ENCODE data around the gene ZNF644. TPM values are rescaled to one million over a fixed set of nuclear protein-coding genes. Genes with fewer than 3 reads are reported as not detected.

ZNF644 gene
- total RNA-seq, 4 donors from 2014 or later = 30.5 to 61.7 (median 34.6) TPM

GRCh38 chr1:90955769-90956168 lies 66.1 kb downstream of the ZNF644 start:
- Histone ChIP-seq H3K4me1 (peaks cover 51 to 63% of the 10 kb centered on the region in 2 donors), H3K27me3 (no peaks in the 10 kb centered on the region), H3K4me3 (no peak overlapping the region), H3K36me3 (no peaks in the 10 kb centered on the region), H3K27ac (no peak overlapping the region), H3K9me3 (no peaks in the 10 kb centered on the region)
- intact Hi-C loops (cut with DNase I; ENCODE audit: low total_unique reads) = no loop called here
- ATAC-seq = no peak
- in situ Hi-C loops (cut with MboI; ENCODE audit: low sequenced_read_pairs in 4 of 4) = loop anchor here in 3 of 4 donors (25.0 kb wide), 3 partner anchors 93 to 368 kb away; partner anchors contain the start of gene BARHL2 (in 1 of the 3)
- no peak for DNase-seq
- no peak for TF ChIP-seq POLR2A (IDR thresholded peaks at IDR 0.05)
- no peak for TF ChIP-seq CTCF (IDR thresholded peaks at IDR 0.05 in 4 of 5, conservative IDR thresholded peaks at IDR 0.05 in 1 of 5)

GRCh38 chr1:90952906-90953305 lies 68.9 kb downstream of the ZNF644 start:
- intact Hi-C loops (cut with DNase I; ENCODE audit: low total_unique reads) = no loop called here
- H3K36me3 ChIP-seq = no peaks in the 10 kb centered on the region

GRCh38 chr1:90951009-90951408 lies 70.8 kb downstream of the ZNF644 start:
- no peak overlapping the region for H3K4me3 ChIP-seq
- TF ChIP-seq CTCF (IDR thresholded peaks at IDR 0.05 in 4 of 5, conservative IDR thresholded peaks at IDR 0.05 in 1 of 5) (no peak), POLR2A (IDR thresholded peaks at IDR 0.05) (no peak)
- no peak for DNase-seq
- H3K36me3 ChIP-seq = no peaks in the 10 kb centered on the region
- no peaks in the 10 kb centered on the region for H3K9me3 ChIP-seq
- no peak overlapping the region for H3K27ac ChIP-seq
- no peak for ATAC-seq
- no peaks in the 10 kb centered on the region for H3K27me3 ChIP-seq
- in situ Hi-C loops (cut with MboI; ENCODE audit: low sequenced_read_pairs in 4 of 4) (loop anchor here in 3 of 4 donors (25.0 kb wide), 3 partner anchors 89 to 364 kb away; partner anchors contain the start of gene BARHL2 (in 1 of the 3)), intact Hi-C loops (cut with DNase I; ENCODE audit: low total_unique reads) (no loop called here)
- H3K4me1 ChIP-seq = peaks cover 37 to 39% of the 10 kb centered on the region in 2 donors

More at GRCh38 chr1:90952906-90953305, 68.9 kb downstream of the ZNF644 start:
- in situ Hi-C loops (cut with MboI; ENCODE audit: low sequenced_read_pairs in 4 of 4) = loop anchor here in 3 of 4 donors (25.0 kb wide), 3 partner anchors 91 to 366 kb away; partner anchors contain the start of gene BARHL2 (in 1 of the 3)
- Histone ChIP-seq H3K27me3 (no peaks in the 10 kb centered on the region), H3K27ac (no peak overlapping the region), H3K4me1 (peaks cover 38 to 53% of the 10 kb centered on the region in 2 donors), H3K9me3 (no peaks in the 10 kb centered on the region), H3K4me3 (no peak overlapping the region)
- TF ChIP-seq POLR2A (IDR thresholded peaks at IDR 0.05) (no peak), CTCF (IDR thresholded peaks at IDR 0.05 in 4 of 5, conservative IDR thresholded peaks at IDR 0.05 in 1 of 5) (no peak)
- no peak for ATAC-seq
- DNase-seq = no peak

- Histone ChIP-seq H3K36me3 (no peaks in the 10 kb centered on the region), H3K4me1 (peaks cover 33 to 42% of the 10 kb centered on the region in 2 donors), H3K4me3 (no peak overlapping the region), H3K27ac (no peak overlapping the region), H3K27me3 (no peaks in the 10 kb centered on the region), H3K9me3 (no peaks in the 10 kb centered on the region)
- in situ Hi-C loops (cut with MboI; ENCODE audit: low sequenced_read_pairs in 4 of 4) = no loop called here
- no peak for ATAC-seq
- no peak for DNase-seq
- no peak for TF ChIP-seq POLR2A (IDR thresholded peaks at IDR 0.05)
- TF ChIP-seq CTCF (IDR thresholded peaks at IDR 0.05 in 4 of 5, conservative IDR thresholded peaks at IDR 0.05 in 1 of 5) = no peak
- intact Hi-C loops (cut with DNase I; ENCODE audit: low total_unique reads) = no loop called here
These were observed 73.5 kb downstream of the ZNF644 start for GRCh38 chr1:90948301-90948700.

DNA sequence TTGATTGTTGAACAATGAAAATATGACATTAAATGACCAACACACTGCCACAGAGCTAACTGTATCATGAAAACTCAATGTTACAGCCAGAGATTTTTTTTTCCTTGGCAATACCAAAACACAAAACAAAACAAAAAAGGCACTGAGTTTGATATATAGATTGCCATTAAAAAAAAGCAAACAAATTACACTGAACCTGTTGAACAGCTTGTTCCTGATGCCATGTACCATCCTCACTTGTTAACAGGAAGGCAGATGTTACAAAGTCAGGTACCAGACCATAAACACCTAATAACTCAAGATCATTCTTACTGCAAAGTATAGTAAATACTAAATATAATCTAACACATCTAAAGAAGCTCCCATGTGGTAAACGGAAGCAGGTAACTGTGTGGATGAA lies 75.2 kb downstream of the ZNF644 start:
- ATAC-seq (no peak), DNase-seq (no peak)
- Histone ChIP-seq H3K4me1 (peaks cover 17 to 27% of the 10 kb centered on the region in 2 donors), H3K4me3 (no peak overlapping the region), H3K27ac (no peak overlapping the region), H3K36me3 (no peaks in the 10 kb centered on the region), H3K27me3 (no peaks in the 10 kb centered on the region), H3K9me3 (no peaks in the 10 kb centered on the region)
- no peak for TF ChIP-seq POLR2A (IDR thresholded peaks at IDR 0.05)
- TF ChIP-seq CTCF (IDR thresholded peaks at IDR 0.05 in 4 of 5, conservative IDR thresholded peaks at IDR 0.05 in 1 of 5) = no peak
- in situ Hi-C loops (cut with MboI; ENCODE audit: low sequenced_read_pairs in 4 of 4) = no loop called here
- intact Hi-C loops (cut with DNase I; ENCODE audit: low total_unique reads) = no loop called here

All from gastrocnemius medialis (tissue), 4 donors.